Panc1 (cell line): Measurements from ENCODE around the gene GRIK4. TPM values are rescaled to one million over a fixed set of nuclear protein-coding genes. Genes with fewer than 3 reads are reported as not detected.

Experiments
- ATAC-seq: fragments of 200-7000 bp; cut with Tn5 transposase; 2 replicates; pipeline ENCODE4 v1.9.1; 2020; ENCODE audit warnings: mild to moderate bottlenecking, moderate library complexity
- BruUV-seq: library from RNA; stranded (reverse); fragments of 400-500 nt; replicated peaks from 2 replicates; lab custom pipeline; 2021; lab: Mats Ljungman, UMichigan
- CTCF ChIA-PET: fragments of 300-600 bp; sonication (Branson Sonifier 250); formaldehyde crosslinking; loops from one replicate; lab custom pipeline; 2022; ENCODE audit warnings: antibody characterized with exemption; lab: Charles Lee
- POLR2A ChIA-PET: fragments of 300-600 bp; sonication (Branson Sonifier 250); formaldehyde crosslinking; loops from one replicate; lab custom pipeline; 2022; ENCODE audit warnings: antibody characterized with exemption; lab: Charles Lee
- DNase-seq: peaks from one replicate; pipeline ENCODE4 v3.0.0-alpha.2; 2010; ENCODE audit warnings: low read depth, low spot score
- H3K27ac ChIP-seq: 2 replicates; pipeline ENCODE4 v1.5.1; 2011; ENCODE audit warnings: mild to moderate bottlenecking, low read length, inconsistent platforms
- H3K27me3 ChIP-seq: fragments of 200-500 bp; sonication (Bioruptor generic); 2 replicates; pipeline ENCODE4 v1.6.0; 2014; ENCODE audit warnings: low read length, inconsistent platforms; ENCODE audit not compliant: control insufficient read depth, insufficient read depth
- H3K36me3 ChIP-seq: fragments of 200-500 bp; sonication (Bioruptor generic); 2 replicates; pipeline ENCODE4 v1.5.1; 2014; ENCODE audit warnings: inconsistent platforms, mild to moderate bottlenecking, low read length, moderate library complexity; ENCODE audit not compliant: control insufficient read depth, insufficient read depth
- H3K4me1 ChIP-seq: 2 replicates; pipeline ENCODE4 v1.5.1; 2011; ENCODE audit warnings: inconsistent platforms, mild to moderate bottlenecking, low read length, moderate library complexity; ENCODE audit not compliant: control insufficient read depth, insufficient read depth
- H3K4me3 ChIP-seq, 2 experiments: 2 replicates each; pipeline ENCODE4 v1.5.1; 2011 to 2012; ENCODE audit warnings: low read depth in 2 of 2, low read length in 2 of 2, mild to moderate bottlenecking in 2 of 2, inconsistent platforms in 1 of 2, moderate library complexity in 1 of 2
- H3K9me3 ChIP-seq: fragments of 200-500 bp; sonication (Bioruptor generic); 2 replicates; pipeline ENCODE4 v1.5.1; 2014; ENCODE audit warnings: low read depth, mild to moderate bottlenecking, inconsistent platforms, low read length, moderate library complexity; ENCODE audit not compliant: control insufficient read depth, insufficient read depth
- POLR2AphosphoS5 ChIP-seq: IDR thresholded peaks from 2 replicates; pipeline ENCODE4 v1.6.1; 2012; ENCODE audit warnings: mild to moderate bottlenecking, low read depth, low read length, moderate library complexity
- SIN3A ChIP-seq: IDR thresholded peaks from 2 replicates; pipeline ENCODE4 v1.6.1; 2012; ENCODE audit warnings: low read depth, mild to moderate bottlenecking, low read length, moderate library complexity, borderline replicate concordance; ENCODE audit not compliant: insufficient read depth
- TCF7L2 ChIP-seq: IDR thresholded peaks from 2 replicates; pipeline ENCODE4 v1.6.1; 2011; ENCODE audit warnings: mild to moderate bottlenecking, low read depth, low read length, inconsistent platforms
- in situ Hi-C: cut with HindIII; loops from 2 replicates; pipeline ENCODE4 v1.10.0; 2016; ENCODE audit warnings: low sequenced_read_pairs, low pct_unique_long_range_greater_than_20kb
- intact Hi-C: fragments of 100-400 bp; cut with micrococcal nuclease; formaldehyde crosslinking; loops from one replicate; pipeline ENCODE4 v1.10.0; 2022; ENCODE audit not compliant: unreplicated experiment
- total RNA-seq: library from RNA; stranded (reverse); gene quantifications from one replicate; pipeline ENCODE4 v1.2.1, GENCODE V29; 2021; ENCODE audit not compliant: unreplicated experiment
- TF ChIP-seq, protein P1 (sequence below): fragments of 450-650 bp; IDR thresholded peaks from 2 replicates; pipeline ENCODE4 v1.5.1; 2017; ENCODE audit warnings: mild to moderate bottlenecking
- TF ChIP-seq, protein P2 (sequence below), 2 experiments: IDR thresholded peaks; 2 replicates each; pipeline ENCODE4 v1.6.1; 2011 to 2012; ENCODE audit warnings: low read depth in 2 of 2, control low read depth in 1 of 2, low read length in 1 of 2, mild to moderate bottlenecking in 1 of 2, moderate library complexity in 1 of 2; ENCODE audit not compliant: insufficient read depth in 1 of 2

The GRIK4 gene
- total RNA-seq, 1 experiment from 2014 or later = 0.62 TPM

DNA sequence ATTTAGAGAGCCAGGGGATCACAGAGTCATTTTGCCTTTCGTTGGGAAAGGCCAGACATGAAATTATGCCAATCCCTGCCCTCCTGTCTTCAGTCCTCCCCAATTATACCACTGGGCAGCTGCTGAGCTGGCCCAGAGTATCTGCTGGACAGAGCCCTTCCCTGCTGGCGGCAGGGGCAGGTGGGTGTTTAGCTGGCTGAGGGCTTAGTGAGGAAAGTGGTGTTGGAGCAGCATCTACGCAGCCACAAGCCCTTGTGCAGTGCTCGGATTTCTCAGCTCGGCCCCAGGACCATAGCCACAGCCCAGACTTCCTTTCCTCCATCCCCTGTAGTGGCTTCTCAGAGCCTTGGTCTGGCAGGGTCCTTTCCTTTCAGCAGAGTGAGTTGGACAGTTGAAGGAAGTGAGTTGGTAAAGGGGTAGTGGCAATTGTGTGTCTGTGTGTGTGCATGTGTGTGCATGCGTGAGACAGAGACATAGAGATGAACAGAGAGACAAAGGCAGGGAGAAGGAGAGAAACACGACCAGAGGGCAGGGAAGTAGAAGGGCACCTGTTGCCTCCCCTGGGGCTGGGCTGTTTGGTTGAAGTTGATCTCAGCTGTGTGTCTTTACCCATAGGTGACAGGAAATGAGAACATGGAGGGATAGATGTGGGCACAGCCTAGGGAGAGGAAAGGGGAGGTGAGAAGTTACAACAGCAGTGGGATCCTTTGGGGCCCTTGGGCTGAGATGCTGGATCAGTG, 66.2 kb downstream of the GRIK4 start:
- CTCF ChIA-PET = no interaction called here
- no TSS peak for BruUV-seq

DNA sequence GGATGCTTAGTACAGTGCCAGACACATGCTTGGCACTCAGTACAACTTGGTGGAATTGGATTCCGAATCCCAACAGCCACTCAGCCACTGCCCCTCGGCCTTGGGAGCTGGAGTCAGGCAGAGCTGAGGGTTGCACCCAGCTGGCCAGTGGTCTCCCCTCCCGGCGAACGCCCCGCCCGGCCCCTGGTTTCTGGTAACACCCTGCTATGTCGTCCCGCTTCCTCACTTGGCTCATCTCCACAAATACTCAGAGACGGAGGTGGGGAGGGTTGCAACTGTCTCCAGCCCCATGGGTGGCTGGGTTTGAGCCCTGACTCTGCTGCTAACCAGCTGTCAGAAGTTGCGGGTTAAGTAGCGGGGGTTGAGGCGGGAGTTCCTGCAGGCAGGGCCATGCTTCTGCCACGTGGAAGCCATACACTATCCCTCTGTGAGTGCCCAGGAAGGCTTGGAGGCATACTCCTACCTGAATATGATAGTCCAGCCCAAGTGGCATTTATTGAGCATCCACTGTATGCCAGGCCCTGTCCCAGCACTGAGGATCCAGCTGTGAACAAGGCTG, 67.1 kb downstream of the GRIK4 start:
- CTCF ChIA-PET = no interaction called here
- H3K36me3 ChIP-seq = no peaks in the 10 kb centered on the region
- no peak overlapping the region for H3K4me3 ChIP-seq
- intact Hi-C loops = no loop called here
- in situ Hi-C loops = no loop called here
- H3K27ac ChIP-seq = no peak overlapping the region
- no TSS peak for BruUV-seq
- TF ChIP-seq, protein P1, sequence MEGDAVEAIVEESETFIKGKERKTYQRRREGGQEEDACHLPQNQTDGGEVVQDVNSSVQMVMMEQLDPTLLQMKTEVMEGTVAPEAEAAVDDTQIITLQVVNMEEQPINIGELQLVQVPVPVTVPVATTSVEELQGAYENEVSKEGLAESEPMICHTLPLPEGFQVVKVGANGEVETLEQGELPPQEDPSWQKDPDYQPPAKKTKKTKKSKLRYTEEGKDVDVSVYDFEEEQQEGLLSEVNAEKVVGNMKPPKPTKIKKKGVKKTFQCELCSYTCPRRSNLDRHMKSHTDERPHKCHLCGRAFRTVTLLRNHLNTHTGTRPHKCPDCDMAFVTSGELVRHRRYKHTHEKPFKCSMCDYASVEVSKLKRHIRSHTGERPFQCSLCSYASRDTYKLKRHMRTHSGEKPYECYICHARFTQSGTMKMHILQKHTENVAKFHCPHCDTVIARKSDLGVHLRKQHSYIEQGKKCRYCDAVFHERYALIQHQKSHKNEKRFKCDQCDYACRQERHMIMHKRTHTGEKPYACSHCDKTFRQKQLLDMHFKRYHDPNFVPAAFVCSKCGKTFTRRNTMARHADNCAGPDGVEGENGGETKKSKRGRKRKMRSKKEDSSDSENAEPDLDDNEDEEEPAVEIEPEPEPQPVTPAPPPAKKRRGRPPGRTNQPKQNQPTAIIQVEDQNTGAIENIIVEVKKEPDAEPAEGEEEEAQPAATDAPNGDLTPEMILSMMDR = no peak
- no peak for TF ChIP-seq TCF7L2
- TF ChIP-seq POLR2AphosphoS5 = no peak
- TF ChIP-seq, protein P2, sequence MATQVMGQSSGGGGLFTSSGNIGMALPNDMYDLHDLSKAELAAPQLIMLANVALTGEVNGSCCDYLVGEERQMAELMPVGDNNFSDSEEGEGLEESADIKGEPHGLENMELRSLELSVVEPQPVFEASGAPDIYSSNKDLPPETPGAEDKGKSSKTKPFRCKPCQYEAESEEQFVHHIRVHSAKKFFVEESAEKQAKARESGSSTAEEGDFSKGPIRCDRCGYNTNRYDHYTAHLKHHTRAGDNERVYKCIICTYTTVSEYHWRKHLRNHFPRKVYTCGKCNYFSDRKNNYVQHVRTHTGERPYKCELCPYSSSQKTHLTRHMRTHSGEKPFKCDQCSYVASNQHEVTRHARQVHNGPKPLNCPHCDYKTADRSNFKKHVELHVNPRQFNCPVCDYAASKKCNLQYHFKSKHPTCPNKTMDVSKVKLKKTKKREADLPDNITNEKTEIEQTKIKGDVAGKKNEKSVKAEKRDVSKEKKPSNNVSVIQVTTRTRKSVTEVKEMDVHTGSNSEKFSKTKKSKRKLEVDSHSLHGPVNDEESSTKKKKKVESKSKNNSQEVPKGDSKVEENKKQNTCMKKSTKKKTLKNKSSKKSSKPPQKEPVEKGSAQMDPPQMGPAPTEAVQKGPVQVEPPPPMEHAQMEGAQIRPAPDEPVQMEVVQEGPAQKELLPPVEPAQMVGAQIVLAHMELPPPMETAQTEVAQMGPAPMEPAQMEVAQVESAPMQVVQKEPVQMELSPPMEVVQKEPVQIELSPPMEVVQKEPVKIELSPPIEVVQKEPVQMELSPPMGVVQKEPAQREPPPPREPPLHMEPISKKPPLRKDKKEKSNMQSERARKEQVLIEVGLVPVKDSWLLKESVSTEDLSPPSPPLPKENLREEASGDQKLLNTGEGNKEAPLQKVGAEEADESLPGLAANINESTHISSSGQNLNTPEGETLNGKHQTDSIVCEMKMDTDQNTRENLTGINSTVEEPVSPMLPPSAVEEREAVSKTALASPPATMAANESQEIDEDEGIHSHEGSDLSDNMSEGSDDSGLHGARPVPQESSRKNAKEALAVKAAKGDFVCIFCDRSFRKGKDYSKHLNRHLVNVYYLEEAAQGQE (IDR thresholded peaks at IDR 0.05; ENCODE audit: insufficient read depth in 1 of 2, low read depth in 2 of 2, low read length in 1 of 2) = no peak
- no peak for TF ChIP-seq SIN3A
- 0 out of 2 replicates have a peak, but pooled peaks have one; percentile 14 for ATAC-seq
- no peak for DNase-seq
- POLR2A ChIA-PET = no interaction called here
- no peaks in the 10 kb centered on the region for H3K9me3 ChIP-seq
- no peaks in the 10 kb centered on the region for H3K4me1 ChIP-seq
- peaks cover 7% of the 10 kb centered on the region; the same call in 1 of the 2 replicates for H3K27me3 ChIP-seq

More for the DNA sequence above, 66.2 kb downstream of the GRIK4 start:
- ATAC-seq (peak; percentile 36; the same call in 1 of the 2 replicates), DNase-seq (no peak)
- H3K9me3 ChIP-seq = no peaks in the 10 kb centered on the region
- intact Hi-C loops (no loop called here), in situ Hi-C loops (no loop called here)
- no peak overlapping the region for H3K27ac ChIP-seq
- POLR2A ChIA-PET = no interaction called here
- no peaks in the 10 kb centered on the region for H3K4me1 ChIP-seq
- H3K27me3 ChIP-seq = peaks cover 7% of the 10 kb centered on the region; the same call in 1 of the 2 replicates
- TF ChIP-seq, protein P1 = no peak
- TF ChIP-seq TCF7L2 = no peak
- TF ChIP-seq, protein P2 (IDR thresholded peaks at IDR 0.05; ENCODE audit: insufficient read depth in 1 of 2, low read depth in 2 of 2, low read length in 1 of 2) = 0 out of 4 replicates have a peak, but pooled peaks of 1 of the 2 experiments have one; percentile 51
- no peak overlapping the region for H3K4me3 ChIP-seq
- no peaks in the 10 kb centered on the region for H3K36me3 ChIP-seq
